GM19455 (cell line): Measurements from ENCODE around the gene BABAM2.
"Not testable (repeated sequence)": the region's sequence is repeated elsewhere in the genome, so short reads cannot be mapped to it uniquely, and the experiment has no call there.

ENCODE experiments used
- ATAC-seq: cut with Tn5 transposase; IDR thresholded peaks from one replicate; pipeline ENCODE4 v1.9.1; 2021; ENCODE audit not compliant: unreplicated experiment

BABAM2 gene

GRCh38 chr2:27875089-27875881, 15.2 kb upstream of the BABAM2 start:
- no peak for ATAC-seq

- ATAC-seq, result no peak
Observed at GRCh38 chr2:27878825-27879224, 11.7 kb upstream of the BABAM2 start.

- ATAC-seq, result not testable (repeated sequence)
Observed at GRCh38 chr2:27881815-27882583, 8.5 kb upstream of the BABAM2 start.

- not testable (repeated sequence) for ATAC-seq
Observed at GRCh38 chr2:27882584-27882922, 8.0 kb upstream of the BABAM2 start.

DNA sequence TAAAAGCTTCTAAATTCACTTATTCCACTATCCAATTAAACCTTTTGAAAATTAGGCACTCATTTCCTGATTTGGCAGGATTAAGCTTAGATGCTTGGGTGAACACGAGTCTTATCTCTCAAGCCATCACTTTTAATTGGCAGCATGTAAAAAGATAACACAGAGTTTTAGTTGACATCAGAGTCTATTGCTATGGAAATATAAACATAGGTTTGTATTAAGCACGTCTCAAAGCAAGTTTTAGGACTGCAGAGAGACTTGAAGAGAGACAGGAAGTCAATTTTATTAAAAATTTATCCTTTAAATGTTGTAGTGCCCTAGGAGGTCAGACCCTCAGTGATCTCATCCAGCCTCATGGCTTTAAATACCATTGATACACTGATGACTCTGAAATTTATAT, 5.9 kb upstream of the BABAM2 start:
- no peak for ATAC-seq

DNA sequence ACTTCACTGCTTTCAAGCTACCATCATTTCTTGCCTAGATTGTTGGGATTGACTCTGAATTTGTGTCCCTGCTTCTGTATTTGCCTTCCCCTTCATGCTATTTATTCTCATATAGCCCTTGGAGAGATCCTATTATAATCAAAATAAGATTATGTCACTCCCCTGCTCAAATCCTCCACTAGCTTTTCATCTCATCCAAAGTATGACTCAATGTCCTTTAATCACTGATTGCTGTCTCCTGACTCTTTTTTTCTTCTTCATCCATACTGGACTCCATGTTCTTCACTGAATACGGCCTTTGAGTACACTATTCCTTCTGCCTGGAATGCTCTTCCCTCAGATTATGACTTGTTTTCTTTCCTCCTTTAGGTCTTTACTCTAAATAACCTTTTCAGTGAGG, 5.3 kb upstream of the BABAM2 start:
- ATAC-seq, result no peak

GRCh38 chr2:27885661-27886060, 4.9 kb upstream of the BABAM2 start:
- ATAC-seq, result no peak

DNA sequence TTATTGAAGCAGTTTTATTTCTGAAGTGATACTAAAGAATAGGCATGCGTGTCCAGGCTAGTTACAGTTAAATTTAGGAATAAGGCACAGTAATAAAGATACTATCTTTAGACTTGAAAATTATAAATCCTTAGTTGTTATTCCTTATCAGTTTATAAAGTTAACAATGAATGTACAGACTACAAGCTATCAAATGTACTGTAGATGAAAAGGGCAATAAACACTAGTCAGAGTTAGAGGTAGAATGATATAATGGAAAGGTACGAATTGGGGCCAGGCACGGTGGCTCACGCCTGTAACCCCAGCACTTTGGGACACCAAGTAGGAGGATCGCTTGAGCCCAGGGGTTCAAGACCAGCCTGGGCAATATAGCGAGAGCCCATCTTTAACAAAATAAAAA, 4.2 kb upstream of the BABAM2 start:
- no peak for ATAC-seq

- ATAC-seq, result no peak
Observed at GRCh38 chr2:27887111-27887510, 3.4 kb upstream of the BABAM2 start.

DNA sequence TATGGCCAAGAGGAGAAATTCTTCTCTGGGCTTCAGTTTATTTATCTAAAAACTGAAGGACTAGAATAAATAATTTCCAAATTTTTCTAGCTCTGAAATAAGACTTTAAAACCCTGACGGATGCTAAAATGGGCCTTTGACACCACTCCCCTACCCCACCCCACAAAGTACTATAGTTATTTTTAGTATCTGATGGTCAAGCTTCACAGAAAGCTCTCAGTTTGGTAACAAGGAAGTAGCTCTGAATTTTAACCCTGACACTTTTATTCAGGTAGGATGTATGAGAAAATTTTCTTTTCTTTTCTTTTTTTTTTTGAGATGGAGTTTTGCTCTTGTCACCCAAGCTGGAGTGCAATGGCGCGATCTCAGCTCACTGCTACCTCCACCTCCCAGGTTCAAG, 2.7 kb upstream of the BABAM2 start:
- no peak for ATAC-seq

DNA sequence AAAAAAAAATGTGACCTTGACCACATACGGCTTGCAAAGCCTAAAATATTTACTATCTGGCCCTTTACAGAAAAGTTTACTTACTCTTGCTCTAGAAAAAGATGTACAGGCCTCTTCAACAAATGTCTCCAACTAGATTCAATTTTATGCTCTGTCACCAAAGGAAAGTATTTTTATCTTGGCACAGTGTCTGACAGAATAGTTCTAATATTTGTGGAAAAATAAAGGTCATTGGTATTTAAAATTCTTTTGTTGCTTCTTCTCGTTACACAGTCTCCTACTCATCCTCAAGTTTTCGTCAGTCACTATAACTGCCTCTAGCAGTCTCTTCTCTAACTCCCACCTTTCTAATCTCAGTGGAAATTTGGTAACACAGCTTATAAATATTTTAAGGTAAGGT, 1.7 kb upstream of the BABAM2 start:
- no peak for ATAC-seq

DNA sequence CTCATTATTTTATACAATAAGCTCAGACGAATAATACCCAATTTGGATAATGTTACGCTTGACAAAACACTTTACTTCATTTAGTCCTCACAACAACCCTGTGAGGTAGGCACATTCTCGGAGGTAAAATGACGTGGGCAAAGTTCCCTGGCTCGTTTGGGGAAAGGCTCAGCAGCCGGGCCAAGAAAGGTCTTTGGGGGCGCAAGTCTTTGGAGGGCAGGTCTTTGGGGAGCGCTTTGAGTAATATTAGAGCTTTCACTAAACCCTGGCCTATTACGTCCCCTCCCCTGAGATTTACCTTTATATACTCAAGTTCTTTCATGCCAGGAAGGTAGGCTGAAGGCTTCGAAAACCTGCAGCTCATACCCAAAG, 769 bp upstream of the BABAM2 start:
- ATAC-seq, result peak; percentile 9

DNA sequence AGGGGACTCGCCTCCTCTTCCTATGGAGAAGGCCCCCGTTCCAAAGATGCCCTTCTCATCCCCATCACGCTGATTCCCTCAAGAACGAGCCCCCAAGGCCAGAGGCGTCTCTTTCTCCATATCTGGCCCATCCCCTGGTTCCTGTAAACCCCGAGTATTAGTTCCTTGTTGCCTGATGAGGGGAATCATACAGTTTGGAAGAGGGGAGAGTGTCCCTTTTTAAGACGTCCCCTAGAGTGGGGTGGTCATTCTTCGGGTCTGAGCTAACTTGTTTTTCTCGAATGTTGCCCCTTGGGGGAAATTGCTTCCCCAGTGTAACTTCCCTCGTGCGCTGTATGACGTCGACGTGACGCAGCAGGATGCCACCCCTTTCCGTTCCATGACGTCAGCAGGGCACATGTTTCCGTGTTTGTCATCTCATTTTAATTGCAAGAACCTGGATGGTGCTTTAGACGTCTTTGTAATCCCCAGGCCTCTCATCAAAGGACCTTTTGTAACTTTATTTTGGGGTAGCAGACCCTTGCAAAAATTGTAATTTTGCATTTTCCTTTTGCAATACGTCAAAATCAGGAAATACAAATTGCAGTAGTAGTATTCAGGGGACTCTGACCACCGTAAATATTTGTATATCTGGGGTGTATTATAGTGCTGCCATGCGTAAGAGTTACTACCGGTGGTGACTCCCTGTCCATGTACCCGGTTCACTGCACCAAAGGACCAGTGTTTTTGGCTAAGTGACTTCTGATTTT, 569 bp downstream of the BABAM2 start:
- peak; percentile 18 for ATAC-seq

DNA sequence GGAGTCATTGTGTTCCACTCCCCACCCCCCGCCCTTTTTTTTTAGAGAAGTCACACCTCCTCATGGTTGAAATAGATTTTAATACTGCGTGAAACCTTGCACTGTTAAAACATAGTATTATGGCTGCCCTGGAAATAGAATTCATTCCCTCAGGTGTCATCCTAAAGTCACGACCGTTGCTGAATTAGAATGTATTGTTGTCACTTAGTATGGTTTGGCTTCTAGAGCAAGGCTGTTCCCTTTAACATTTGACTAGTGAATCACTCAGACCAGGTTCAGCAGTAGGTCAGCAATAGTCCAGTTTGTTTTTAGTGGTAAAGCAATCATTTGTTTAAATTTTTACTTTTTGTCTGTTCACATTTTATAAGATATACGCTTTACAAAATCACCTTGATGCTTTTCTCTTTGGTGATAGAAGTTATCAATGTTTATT, 1.2 kb downstream of the BABAM2 start:
- ATAC-seq, result no peak

DNA sequence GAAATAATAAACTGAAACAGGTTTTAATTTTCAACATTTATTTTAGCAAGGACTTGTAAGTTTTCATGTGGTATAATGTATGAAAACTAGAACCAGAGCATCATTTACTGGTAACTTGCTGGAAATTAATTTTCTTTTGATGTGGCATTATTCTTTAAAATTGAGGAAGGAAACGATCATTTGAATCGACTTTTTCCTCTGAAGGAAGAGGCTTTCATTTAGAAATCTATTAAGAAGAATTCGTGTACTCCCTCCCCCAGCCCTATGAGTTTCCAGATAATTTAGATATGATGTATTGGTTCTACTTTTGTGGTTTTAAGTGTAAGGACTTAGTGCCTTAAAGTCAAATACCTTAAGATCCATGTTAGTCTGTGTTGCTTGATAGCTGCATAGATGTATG, 2.5 kb downstream of the BABAM2 start:
- no peak for ATAC-seq

DNA sequence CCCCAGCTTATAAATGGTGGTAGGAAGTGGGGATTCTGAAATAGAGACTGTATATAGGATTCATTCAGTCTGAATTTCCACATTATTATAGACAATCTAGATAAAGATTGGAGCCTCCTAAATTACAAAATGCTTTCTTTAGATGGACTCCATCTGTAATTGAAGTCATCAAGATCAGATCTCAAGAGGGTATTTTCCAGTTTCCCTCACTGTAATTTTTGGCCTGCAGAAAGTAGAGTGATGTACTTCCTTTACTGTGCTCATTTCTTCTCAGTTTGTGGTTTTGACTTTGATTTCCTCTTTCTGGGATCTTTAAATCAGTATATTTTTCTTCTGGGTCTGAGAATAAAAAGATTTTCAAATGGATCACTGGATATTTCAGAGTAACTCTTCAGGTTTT, 7.2 kb downstream of the BABAM2 start:
- no peak for ATAC-seq

DNA sequence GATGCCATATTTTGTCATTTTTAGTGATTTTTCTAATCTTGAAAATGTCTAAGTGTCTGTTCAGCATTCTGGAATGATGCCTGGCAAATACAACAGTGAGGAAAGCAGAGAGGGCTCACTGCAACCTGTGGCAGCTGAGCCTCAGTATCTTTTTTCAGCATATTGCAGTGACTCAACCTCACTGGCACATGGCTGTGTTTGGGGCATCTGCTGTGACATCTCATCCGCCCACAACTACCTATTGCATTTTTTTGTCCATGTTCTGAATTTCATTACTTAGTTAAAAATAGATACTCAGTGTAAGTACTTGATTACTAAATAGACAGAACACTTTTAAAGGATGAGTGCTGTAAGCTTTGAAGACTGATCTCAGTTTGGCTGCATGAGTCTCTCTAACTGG, 10.7 kb downstream of the BABAM2 start:
- ATAC-seq, result no peak

GRCh38 chr2:27902098-27902497, 11.6 kb downstream of the BABAM2 start:
- ATAC-seq, result no peak

DNA sequence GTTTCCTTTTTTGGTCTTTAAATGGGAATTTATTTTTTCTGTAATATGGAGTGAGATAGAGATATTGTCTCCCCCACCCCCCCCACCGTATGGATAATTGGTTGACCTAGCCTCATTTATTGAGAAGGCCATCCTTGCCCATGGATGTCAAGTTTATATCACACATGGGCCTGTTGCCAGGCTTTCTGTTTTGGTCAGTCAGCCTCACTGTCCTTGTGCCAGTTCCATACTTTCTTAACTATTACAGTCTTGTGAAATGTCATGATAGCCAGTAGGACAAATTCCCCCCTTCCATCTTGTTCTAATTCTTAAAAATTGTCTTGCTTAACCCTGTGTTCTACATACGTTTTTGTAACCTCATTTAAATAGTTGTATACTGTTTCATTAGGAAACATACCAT, 12.5 kb downstream of the BABAM2 start:
- ATAC-seq, result no peak

DNA sequence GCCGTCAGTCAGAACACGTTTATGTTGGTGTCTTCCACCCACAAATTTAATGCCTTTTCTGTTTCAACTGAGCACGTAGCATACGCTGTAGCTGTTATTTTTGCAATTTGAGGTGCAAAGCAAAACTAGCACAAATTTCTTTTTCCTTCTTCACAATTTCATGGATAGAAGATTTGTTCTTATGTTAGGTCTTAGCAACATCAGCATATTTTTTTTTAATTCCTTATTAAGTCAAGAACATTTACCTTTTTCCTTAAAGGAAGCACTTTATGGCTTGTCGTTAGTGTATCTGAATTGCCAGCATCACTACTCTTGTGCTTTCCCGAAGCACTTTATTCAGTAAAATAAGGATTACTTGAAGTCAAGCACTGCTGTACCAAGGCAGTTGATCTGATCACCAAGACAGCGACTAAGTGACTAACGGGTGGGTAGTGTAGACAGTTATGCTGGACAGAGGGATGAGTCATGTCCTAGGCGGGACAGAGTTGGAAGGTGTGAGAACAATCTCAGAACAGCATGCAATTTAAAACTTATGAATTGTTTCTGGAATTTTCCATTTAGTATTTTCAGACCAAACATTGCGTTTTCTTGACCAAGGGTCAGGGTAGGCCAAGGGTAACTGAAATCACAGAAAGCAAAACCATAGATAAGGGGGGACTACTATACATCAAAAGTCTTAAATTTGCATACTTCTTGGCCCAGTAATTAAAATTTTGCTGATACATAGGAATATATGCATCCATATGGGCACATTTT, 13.3 kb downstream of the BABAM2 start:
- no peak for ATAC-seq

DNA sequence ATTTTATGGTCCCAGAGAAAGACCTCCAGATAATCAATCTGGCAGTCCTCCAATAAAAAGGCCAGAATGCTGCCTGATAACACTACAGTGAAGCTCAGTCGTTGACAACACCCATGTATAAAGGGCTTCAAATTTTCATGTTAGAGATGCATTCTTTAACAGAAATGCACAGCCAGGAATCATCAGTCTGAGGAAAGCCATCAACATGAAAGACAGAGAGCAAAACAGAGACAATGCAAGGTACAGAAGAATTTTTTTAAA, 13.8 kb downstream of the BABAM2 start:
- ATAC-seq, result no peak
